Fibroblast of peridontal ligament (primary cell): Measurements from ENCODE around the gene EFHC1.

Experiments used
- DNase-seq: peaks from one replicate; pipeline ENCODE4 v3.0.0-alpha.2; 2010; ENCODE audit errors: extremely low read depth

The EFHC1 gene

DNA sequence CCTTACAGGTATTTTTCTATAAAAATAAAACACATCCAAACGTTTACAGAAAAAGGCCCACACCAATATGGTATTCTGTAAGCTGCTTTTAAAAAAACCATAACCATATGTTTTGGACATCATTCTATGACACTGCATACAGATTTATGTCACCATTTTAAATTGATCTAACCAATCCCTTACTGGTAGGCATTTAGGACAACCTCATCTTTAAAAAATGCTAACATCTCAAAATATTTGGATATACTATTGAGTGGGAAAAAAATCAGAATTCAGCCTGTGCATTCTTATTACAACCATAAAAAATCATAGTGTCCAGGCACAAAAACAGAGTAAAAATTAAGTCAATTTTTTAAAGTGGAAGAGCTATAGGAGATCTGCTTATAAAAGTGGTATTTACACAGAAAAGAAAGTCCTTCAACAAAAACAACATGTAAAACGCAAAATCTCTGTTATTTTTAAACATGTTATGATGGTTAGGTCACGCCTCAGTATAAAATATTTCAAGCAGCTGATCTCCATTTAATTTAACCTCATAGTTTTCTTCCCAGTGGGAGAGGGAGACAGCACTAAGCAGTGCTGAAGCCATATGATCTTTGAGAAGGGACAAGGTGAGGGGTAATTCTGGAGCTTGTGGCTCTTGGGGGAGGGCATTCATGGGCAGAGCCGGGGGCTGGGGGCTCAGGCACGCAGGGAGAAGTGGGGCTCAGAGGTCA is 135.5 kb downstream of the EFHC1 start:
- DNase-seq: peak; percentile 67

DNA sequence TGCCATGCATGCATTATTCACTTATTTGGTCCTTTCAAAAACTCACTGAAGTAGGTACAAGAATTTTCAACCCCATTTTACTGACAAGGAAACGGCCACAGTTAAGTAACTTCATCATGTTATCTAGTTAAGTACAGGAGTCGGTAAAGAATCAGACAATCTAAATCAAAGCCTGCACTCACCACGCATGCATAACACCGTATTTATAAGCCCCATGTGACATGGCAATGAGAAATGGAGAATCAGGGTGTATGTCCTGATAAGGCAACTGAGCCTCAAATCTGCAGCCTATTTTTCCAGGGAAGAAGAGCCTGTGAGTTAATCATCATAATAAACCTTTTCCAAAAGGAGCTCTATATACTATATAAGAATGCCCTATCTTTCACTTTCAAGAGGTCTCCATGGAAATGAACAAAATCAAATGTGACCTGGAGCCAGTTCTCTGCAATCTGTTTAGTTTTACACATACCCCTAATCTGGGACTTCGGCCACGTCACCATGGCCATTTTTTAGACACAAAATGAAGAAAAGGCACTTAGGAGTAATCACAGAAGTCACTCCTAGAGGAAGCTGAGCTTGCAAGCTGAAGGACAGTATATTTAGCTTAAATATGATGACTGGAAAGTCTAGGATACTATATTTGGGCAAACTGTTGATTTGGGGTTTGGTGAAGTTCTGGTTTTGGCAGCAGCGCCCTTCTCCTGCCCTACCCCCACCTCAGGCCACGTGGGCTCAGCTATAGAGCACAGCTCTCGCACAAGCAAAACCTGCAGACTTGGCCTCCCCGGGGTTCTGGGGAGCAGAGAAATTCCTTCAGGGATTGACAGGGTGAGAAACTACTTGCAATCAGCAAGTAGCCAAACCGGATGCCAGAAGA is 137.5 kb downstream of the EFHC1 start:
- peak; percentile 68 for DNase-seq

DNA sequence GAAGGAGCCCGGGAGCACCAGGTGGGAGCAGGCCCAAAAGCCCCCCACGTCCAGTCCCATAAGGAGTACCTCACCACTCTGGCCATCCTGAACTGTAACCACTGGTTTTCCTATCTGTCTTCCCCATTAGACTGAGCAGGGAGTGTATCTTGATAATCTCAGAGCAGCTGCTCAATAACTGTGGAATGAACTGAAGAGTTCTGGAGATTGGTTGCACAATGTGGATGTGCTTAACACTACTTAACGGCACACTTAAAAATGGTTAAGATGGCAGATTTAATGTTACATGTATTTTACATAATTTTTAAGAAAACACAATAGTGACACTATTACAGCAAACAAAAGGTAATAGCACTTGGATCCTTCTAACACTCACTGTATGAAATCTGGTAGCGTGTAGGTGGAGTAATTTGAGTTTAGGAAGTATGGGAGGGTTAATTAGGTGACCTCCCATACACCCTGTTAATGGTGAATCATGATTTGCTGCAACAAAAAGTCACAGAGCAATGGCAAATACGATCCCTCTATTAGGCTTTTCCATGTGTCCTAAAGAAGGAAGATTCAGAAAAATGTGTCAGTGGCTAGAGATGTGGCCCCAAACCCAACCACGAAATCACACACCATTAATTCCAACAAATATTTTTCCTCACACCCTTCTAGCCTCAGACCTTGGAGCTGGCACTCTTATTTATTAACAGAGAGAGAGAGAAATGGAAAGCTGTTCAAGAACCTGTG is 138.3 kb downstream of the EFHC1 start:
- DNase-seq: peak; percentile 42

DNA sequence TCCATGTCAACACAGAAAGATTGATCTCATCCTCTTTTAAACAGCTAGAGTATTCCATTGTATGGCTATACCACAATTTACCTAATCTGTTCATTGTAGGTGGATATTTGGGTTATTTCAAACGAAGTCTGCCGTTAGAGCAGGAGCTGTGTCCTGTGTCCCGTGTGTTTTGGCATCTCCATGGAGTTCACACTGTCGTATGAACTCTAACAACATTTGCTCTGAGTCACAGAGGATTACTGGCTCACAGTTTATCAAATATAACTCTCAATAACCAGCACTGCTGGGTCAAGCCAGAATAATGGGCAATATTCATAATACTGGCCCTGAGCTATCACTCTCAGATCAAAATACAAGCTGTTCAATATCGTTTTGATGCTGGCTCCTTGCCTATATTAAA is 140.3 kb downstream of the EFHC1 start:
- no peak for DNase-seq

- DNase-seq: no peak
These were observed 142.8 kb downstream of the EFHC1 start for GRCh38 chr6:52562911-52563310.

GRCh38 chr6:52564856-52565255 is 144.7 kb downstream of the EFHC1 start:
- no peak for DNase-seq

GRCh38 chr6:52566201-52566600 is 146.1 kb downstream of the EFHC1 start:
- DNase-seq: no peak

DNA sequence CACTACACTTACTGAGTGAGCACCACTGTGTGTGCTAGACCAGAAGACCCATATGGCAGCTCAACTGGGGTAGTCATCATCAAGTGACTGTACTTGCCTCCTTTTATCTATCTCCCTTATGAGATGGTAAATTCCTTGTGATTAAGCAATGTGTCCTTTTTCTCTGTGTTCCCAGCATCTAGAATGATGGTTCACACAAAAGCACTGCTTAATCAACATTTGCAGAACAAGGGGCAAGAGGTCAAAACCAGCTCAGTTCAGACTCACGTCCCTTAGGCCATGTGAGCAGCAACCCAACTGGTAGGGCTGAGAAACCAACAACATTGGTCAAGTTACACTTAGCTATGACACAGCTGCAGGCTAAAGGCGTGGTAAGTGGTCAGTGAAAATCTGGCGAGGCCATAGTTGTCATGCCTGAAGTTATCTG is 146.7 kb downstream of the EFHC1 start:
- peak; percentile 86 for DNase-seq

DNA sequence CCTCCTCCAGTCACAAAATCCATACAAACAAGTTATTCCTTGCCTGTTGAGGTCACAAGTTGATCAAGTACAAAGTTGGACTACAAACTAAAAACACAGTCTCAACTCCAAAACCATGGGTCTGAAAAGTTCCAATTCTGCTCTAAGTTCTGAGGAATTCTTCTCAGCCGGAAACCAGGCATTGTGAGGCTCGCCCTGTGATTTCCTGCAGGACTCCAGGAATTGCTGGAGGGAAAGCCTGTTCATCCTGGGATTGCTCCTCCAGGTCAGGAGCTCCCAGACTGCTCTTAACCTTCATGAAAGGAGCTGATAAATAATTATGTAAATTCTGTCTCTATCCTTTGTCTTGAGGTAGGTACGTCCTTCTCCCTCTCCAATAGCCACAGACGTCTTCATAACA is 148.2 kb downstream of the EFHC1 start:
- no peak for DNase-seq

GRCh38 chr6:52570291-52570700 is 150.2 kb downstream of the EFHC1 start:
- DNase-seq: peak; percentile 71

- no peak for DNase-seq
These were observed 151.1 kb downstream of the EFHC1 start for GRCh38 chr6:52571099-52571755.

GRCh38 chr6:52572536-52572935 is 152.4 kb downstream of the EFHC1 start:
- no peak for DNase-seq

- DNase-seq: peak; percentile 53
These were observed 153.2 kb downstream of the EFHC1 start for GRCh38 chr6:52573295-52573694.
